GM19023 (cell line): ENCODE data around the gene SNX21.
A peak's percentile ranks its signal among the peaks of the same experiment; 100 is the strongest.
"Not testable (repeated sequence)": the region's sequence is repeated elsewhere in the genome, so short reads cannot be mapped to it uniquely, and the experiment has no call there.

Experiments used
- ATAC-seq: cut with Tn5 transposase; IDR thresholded peaks from one replicate; pipeline ENCODE4 v1.9.1; 2021; ENCODE audit warnings: mild to moderate bottlenecking, moderate library complexity; ENCODE audit not compliant: unreplicated experiment

Gene SNX21

DNA sequence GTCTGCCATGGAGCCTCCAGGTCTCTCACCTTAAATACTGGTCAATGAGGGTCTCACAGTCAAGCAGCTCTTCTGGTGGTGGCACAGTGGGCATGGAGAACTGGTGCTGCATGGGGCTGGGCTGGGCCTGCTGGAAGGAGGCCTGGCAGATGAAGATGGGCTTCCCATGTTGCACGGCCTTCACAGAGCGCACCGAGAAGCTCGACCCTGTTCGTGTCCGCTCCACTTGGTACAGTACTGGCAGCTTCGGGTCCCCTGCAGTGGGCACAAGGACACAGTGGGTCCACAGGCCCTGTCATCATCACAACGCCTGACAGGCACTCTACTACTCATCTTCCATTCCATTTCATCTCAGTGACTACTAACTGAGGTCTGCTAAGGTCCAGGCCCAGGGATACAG, 14.8 kb downstream of the SNX21 start:
- ATAC-seq = no peak

GRCh38 chr20:45848969-45849582, 15.5 kb downstream of the SNX21 start:
- no peak for ATAC-seq

GRCh38 chr20:45850238-45850637, 16.6 kb downstream of the SNX21 start:
- no peak for ATAC-seq

DNA sequence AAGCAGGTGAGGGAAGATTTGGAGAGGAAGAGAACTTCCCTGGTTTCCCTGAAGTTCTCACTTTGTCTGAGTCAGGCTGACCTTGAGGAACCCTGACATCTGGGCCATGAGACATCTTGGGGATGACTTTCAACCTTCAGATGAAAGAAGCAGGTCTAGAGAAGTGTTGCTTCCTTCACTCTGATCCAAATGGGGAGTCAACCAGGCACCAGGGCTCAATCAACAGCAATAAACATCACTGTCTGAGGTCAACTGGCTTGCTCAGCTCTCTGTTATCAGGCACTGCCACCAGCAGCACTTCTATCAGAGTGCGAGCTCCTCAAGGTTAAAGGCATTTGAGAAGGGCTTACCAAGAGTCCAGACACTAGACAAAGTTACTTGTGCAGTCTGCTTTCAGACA, 17.3 kb downstream of the SNX21 start:
- no peak for ATAC-seq

DNA sequence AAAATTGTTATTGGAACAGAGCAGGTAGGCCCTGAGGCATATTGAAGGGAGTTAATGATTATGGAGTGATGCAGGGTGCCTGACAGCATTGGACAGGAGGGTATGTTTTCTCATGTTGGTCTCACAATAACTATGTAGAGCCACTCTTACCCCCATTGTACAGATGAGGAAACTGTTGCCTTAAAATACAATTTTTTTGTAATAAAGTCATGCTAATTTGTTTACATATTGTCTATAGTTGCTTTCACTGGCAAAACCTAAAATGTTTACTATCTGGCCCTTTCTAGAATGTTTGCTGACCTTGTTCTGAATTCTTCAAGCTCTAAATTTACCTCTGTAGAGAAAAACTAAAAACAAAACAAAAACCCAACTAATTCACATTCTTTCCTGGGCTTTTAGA, 17.9 kb downstream of the SNX21 start:
- no peak for ATAC-seq

DNA sequence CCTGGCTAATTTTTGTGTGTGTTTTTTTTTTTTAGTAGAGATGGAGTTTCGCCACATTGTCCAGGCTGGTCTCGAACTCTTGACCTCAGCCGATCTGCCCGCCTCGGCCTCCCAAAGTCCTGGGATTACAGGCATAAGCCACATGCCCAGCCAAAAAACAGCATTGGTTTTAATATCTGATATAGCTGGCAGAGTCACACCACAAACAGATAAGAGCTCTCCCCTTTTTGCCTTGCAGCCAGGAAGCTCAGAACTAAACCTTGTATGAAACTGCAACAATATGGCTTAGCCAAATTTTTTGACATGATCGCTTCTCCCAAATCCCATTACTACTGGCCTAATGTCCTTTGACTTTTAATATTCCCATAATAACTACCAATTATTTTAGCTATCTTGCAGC, 18.7 kb downstream of the SNX21 start:
- no peak for ATAC-seq

DNA sequence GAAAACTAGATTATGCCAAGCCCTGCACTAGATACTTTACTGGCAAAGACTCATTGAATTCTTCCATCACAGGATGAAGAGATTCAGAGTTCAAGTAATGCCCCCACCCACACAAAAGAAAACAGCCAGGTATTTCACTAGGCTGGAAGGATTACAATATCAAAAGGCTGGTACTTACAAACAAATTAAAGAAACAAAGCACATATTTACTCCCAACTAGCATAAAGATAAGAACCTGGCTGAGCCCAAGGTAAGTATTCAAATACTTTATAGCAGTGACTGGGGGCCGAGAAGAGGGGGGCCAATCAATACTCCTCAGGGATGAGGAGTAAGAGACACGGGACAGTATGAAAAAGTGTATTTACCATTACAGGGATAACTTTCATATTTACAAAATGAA, 19.9 kb downstream of the SNX21 start:
- no peak for ATAC-seq

DNA sequence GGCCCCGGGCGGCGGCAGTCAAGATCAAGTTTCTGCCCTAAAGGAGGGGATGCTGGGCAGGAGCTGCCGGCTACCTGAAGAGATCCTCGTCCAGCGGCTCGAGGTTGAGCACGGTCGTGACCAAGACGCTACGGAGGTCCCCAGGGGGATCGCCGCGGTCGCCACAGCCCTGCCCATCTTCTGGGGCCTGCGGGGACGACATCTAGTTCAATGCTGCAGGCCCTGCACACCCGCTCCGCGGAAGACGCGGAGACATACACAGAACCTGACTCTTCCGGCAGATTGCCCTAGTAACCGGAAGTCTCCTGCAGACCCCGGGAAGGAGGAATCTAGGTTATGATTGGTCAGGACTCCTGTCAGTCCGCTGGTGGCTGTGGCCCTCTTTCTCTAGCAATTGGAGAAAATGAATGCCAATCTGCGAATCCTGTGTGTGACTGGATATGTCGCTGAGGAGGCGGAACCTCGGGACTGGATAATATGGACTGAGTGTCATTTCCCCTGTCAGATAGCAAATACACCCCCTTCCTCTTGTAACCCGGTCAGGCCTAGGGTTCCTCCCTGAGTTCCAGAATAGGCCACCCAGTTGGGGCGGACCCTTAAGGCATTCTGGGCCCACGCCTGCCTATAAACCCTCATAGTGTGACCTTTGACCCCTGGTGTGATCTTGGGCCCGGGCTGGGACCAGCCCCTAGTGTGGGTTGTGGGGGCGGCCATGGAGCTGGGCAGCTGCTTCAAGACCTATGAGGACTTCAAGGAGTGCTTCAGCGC, 23.7 kb downstream of the SNX21 start, which contains the start of the genes ACOT8 and ZSWIM3:
TSS of gene ACOT8 (minus strand) at position 279 of the 768 bp plus-strand sequence. CDS start at position 202, 77 bp downstream.
TSS of gene ZSWIM3 (plus strand) at position 501 of the 768 bp plus-strand sequence. CDS start at position 713, 212 bp downstream.
- peak; percentile 94 for ATAC-seq

GRCh38 chr20:45857882-45858216, 24.2 kb downstream of the SNX21 start:
- ATAC-seq = peak; percentile 15

DNA sequence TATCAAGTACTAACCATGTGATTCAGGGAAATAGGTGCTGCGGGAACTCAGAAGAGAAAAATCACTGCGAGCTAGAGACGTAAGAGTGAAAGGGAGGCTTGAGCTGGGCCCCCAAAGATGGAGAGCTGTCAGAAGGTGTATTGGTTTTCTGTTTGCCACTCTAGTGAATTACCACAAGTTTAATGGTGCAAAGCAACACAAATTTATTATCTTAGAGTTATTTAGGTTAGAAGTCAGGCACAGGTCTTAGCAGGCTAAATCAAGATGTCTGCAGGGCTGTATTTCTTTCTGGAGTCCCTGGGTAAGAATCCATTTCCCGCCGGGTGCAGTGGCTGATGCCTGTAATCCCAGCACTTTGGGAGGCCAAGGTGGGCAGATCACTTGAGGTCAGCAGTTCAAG, 26.3 kb downstream of the SNX21 start:
- ATAC-seq = no peak

- no peak for ATAC-seq
These were observed 27.1 kb downstream of the SNX21 start for GRCh38 chr20:45860560-45861220.

DNA sequence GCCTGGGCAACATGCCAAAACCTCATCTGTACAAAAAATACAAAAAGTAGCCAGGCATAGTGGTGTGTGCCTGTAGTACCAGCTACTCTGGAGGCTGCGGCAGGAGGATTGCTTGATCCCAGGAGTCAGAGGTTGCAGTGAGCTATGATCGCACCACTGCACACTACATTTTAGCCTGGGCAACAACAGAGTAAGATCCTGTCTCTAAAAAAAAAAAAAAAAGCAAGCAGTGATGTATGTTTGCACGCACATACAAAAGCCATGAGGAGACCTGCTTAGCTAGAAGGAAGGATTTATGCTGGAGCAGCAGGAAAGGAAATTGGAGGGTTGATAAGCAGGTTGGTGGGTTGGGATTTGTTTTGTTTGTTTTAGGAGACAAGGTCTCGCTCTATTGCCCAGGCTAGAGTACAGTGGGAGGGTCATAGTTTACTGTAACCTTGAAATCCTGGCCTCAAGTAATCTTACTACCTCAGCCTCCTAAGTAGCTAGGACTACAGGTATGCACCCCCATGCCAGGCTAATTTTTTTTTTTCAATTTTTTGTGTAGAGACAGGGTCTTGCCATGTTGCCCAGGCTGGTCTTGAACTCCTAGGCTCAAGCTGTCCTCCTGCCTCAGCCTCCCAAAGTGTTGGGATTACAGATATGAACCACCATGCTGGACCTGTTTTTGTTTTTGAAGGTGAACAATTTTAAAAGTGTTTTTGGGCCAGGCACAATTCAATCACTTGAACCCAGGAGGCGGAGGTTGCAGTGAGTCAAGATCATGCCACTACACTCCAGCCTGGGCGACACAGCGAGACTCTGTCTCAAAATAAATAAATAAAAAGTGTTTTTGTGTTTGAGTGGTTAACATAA, 27.8 kb downstream of the SNX21 start:
- ATAC-seq = no peak

DNA sequence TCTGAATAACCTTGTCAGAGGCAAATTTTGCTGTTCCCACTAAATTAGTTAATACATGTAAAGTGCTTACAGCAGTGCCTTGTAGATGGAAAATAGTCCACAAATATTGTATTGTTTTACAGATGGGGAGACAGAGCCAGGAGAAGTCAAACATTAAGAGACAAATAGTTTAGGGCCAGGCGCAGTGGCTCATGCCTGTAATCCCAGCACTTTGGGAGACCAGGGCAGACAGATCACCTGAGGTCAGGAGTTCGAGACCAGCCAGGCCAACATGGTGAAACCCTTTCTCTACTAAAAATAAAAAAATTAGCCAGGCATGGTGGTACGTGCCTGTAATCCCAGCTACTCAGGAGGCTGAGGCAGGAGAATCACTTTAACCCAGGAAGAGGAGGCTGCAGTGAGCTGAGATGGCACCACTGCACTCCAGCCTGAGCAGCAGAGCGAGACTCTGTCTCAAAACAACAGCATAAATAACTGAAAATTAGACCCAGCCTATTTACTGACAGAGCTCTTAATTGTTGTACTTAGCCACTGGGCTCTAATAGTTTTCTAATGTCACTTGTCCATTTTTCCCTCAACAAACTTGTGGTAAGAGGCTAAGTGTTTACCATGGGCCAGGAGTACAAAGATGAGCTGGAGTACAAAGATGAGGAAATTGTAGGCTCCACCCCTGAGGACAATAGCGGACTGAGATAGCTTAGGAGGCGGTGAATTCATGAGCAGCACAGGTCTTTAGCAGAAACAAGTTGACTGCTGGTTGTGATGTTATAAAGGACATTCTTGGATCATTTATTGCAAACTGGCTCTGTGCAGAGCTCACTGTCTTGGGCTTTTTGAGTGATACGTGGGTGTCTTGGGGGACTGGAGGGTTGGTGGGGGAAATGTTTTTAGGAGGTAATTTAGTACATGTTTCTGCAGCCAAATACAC, 30.2 kb downstream of the SNX21 start:
- ATAC-seq = no peak

DNA sequence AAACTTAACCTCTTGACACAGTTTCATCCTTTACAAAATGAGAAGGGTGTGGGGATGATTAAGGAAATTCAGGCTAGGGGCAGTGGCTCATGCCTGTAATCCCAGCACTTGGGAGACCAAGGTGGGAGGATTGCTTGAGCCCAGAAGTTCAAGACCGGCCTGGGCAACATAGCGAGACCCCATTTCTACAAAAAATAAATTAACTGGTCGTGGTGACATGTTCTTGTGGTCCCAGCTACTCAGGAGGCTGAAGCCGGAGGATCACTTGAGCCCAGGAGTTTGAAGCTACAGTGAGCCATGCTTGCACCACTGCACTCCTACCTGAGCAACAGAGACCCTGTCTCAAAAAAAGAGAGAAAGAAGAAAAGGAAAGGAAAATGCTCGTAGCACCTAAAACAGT, 32.9 kb downstream of the SNX21 start:
- no peak for ATAC-seq

GRCh38 chr20:45867136-45867818, 33.7 kb downstream of the SNX21 start:
- ATAC-seq = no peak

DNA sequence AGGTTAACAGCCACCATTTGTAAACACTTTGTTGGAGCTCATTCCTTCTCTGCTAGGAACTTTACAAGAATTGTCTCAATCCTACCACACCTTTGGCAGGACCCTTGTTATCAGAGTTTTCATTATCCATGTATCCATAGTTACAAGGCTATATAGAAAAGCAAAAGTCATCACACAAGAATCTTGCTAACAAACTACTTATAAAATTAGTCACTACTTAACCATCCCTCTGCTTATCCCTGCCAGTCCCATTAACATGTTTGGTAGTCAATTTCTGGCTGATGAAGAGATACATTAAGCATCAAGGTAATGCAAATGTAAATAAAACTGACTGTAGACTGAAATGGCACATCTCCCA, 34.2 kb downstream of the SNX21 start:
- no peak for ATAC-seq

DNA sequence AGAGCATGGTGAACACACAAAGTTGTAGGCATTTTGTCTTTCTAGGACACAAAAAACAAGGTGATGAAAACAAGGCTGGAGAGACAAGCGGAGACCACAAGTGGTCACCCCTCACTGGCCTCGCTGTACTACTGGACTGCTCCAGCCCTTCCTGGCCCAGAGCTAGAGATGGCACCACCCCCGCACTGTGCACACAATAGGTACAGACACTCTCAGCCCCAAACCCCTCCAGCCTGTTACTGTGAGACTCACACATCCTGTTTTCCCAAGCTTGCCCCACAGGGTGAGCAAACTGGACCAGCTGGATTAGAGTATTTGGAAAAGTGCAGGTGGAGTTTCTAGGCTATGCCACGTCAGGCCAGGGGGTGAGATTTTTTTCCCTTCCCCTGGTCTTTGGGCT, 39.0 kb downstream of the SNX21 start:
- no peak for ATAC-seq

- no peak for ATAC-seq
These were observed 40.0 kb downstream of the SNX21 start for GRCh38 chr20:45873409-45874103.

DNA sequence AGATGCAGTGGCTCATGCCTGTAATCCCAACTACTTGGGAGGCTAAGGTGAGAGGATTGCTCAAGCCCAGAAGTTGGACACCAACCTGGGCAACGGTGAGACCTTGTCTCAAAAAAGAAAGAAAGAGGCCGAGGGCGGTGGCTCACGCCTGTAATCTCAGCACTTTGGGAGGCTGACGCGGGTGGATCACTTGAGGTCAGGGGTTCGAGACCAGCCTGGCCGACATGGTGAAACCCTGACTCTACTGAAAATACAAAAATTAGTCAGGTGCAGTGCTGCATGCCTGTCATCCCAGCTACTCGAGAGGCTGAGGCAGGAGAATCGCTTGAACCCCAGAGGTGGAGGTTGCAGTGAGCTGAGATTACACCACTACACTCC, 40.5 kb downstream of the SNX21 start:
- ATAC-seq = not testable (repeated sequence)
